MCF 10A (cell line): ENCODE measurements around the gene PARD3. TPM values are rescaled to one million over a fixed set of nuclear protein-coding genes. Genes with fewer than 3 reads are reported as not detected.
"Not testable (repeated sequence)": the region's sequence is repeated elsewhere in the genome, so short reads cannot be mapped to it uniquely, and the experiment has no call there.

Experiments used
- BruUV-seq: library from RNA; stranded (reverse); fragments of 400-500 nt; replicated peaks from 2 replicates; lab custom pipeline; 2021; lab: Mats Ljungman, UMichigan
- CTCF ChIA-PET: fragments of 300-600 bp; sonication (Branson Sonifier 250); formaldehyde crosslinking; extraction: SDS; loops from one replicate; lab custom pipeline; 2021; ENCODE audit warnings: antibody characterized with exemption, inconsistent platforms; lab: Yijun Ruan, JAX
- POLR2A ChIA-PET: fragments of 300-600, 350-650 bp; sonication (Branson Sonifier 250); formaldehyde crosslinking; extraction: SDS; loops from one replicate; lab custom pipeline; 2020; ENCODE audit warnings: antibody characterized with exemption, inconsistent platforms; lab: Yijun Ruan, JAX
- DNase-seq: peaks from one replicate; pipeline ENCODE4 v3.0.0-alpha.2; 2018; ENCODE audit not compliant: unreplicated experiment
- H3K27ac Mint-ChIP-seq: one replicate; pipeline ENCODE4 v1.8.0; 2022; ENCODE audit warnings: mild to moderate bottlenecking, low read depth, mixed read lengths; ENCODE audit not compliant: unreplicated experiment
- H3K27me3 Mint-ChIP-seq: one replicate; pipeline ENCODE4 v1.8.0; 2022; ENCODE audit warnings: mixed read lengths; ENCODE audit not compliant: insufficient read depth, unreplicated experiment
- H3K36me3 Mint-ChIP-seq: one replicate; pipeline ENCODE4 v1.8.0; 2022; ENCODE audit warnings: mild to moderate bottlenecking, moderate library complexity, mixed read lengths; ENCODE audit not compliant: insufficient read depth, unreplicated experiment
- H3K4me1 Mint-ChIP-seq: one replicate; pipeline ENCODE4 v1.8.0; 2022; ENCODE audit warnings: mixed read lengths; ENCODE audit not compliant: insufficient read depth, unreplicated experiment
- H3K4me3 Mint-ChIP-seq: one replicate; pipeline ENCODE4 v1.8.0; 2022; ENCODE audit warnings: mild to moderate bottlenecking, moderate library complexity, mixed read lengths; ENCODE audit not compliant: unreplicated experiment
- H3K9me3 Mint-ChIP-seq: one replicate; pipeline ENCODE4 v1.8.0; 2022; ENCODE audit warnings: mixed read lengths; ENCODE audit not compliant: unreplicated experiment
- intact Hi-C: fragments of 100-400 bp; cut with micrococcal nuclease; formaldehyde crosslinking; loops from 2 replicates; pipeline ENCODE4 v1.14.1; 2022
- total RNA-seq: library from RNA; stranded (reverse); gene quantifications from 2 replicates; pipeline ENCODE4 v1.2.3, GENCODE V29; 2022
- TF ChIP-seq, protein P1 (sequence below): fragments of 200-600 bp; IDR thresholded peaks from one replicate; pipeline ENCODE4 v1.8.0; 2022; ENCODE audit warnings: antibody characterized with exemption, mild to moderate bottlenecking; ENCODE audit not compliant: unreplicated experiment

PARD3 gene
- total RNA-seq, 1 experiment from 2014 or later, result 70.0 TPM

DNA sequence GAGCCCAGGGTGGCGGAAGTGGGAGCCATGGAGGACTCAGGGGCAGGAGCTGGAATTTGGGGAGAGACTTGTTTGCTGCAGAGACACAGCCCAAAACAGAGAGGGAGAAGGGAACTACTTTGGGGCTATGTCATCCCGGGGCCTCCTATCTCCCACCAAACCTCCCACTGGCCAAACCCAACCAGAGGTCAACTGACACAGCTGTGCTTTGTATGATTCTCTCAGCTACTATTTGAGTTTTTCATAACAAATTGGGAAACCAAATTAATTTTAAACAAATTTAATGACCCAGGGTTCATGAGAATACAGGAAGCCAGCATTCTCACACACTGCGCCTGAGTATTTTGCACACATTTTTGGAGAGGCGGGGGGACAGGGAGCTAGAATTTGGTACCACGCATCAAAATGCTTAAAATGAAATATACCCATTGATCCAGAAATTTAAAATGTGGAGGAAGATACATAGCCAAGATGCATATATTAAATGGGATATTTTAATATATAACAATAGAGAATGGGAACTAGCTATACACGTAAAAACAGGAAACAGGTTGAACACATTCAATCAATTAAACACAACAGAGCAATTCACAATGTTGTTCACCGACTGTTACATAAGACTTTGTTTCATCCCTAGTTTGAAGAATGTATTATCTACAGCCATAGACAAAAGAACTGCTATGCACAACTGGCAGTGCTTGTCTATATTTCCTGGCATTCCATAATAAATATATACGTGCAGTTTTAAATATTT is 105.3 kb downstream of the PARD3 start:
- no peak for DNase-seq
- intact Hi-C loops, result no loop called here
- H3K27me3 Mint-ChIP-seq, result no peaks in the 10 kb centered on the region
- ChIA-PET POLR2A (interaction anchor here (1.1 to 3.0 kb wide), 6 partner anchors 9 to 308 kb away, joined by 3 to 21 read pairs (median 5); no protein-coding TSS in a partner anchor), CTCF (interaction anchor here (0.9 kb wide), 1 partner anchor 13 kb away, joined by 3 read pairs; no protein-coding TSS in a partner anchor)
- peaks cover 34% of the 10 kb centered on the region for H3K4me1 Mint-ChIP-seq
- no peaks in the 10 kb centered on the region for H3K9me3 Mint-ChIP-seq
- H3K36me3 Mint-ChIP-seq, result no peaks in the 10 kb centered on the region
- BruUV-seq, result no TSS peak
- H3K4me3 Mint-ChIP-seq, result no peak overlapping the region
- TF ChIP-seq, protein P1, sequence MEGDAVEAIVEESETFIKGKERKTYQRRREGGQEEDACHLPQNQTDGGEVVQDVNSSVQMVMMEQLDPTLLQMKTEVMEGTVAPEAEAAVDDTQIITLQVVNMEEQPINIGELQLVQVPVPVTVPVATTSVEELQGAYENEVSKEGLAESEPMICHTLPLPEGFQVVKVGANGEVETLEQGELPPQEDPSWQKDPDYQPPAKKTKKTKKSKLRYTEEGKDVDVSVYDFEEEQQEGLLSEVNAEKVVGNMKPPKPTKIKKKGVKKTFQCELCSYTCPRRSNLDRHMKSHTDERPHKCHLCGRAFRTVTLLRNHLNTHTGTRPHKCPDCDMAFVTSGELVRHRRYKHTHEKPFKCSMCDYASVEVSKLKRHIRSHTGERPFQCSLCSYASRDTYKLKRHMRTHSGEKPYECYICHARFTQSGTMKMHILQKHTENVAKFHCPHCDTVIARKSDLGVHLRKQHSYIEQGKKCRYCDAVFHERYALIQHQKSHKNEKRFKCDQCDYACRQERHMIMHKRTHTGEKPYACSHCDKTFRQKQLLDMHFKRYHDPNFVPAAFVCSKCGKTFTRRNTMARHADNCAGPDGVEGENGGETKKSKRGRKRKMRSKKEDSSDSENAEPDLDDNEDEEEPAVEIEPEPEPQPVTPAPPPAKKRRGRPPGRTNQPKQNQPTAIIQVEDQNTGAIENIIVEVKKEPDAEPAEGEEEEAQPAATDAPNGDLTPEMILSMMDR, result no peak
- H3K27ac Mint-ChIP-seq, result peak overlapping the region; percentile 3

DNA sequence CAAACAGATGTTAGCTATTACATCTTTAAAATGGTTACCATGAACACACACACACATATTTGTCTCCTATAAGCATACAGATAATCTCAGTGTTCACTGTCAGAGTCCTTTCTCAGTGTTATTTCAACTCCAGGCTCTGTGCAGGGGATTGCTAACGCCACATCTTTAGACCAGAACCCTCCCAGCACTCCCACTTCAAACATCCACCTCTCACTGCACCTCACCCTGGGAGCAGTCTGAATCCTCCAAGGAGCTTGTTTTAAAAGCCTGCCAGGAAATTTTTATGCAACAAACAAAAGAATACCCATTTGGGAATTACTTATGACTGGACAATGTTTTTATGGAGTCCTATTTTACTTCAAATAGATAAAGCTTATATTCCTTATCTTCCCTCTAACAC is 107.4 kb downstream of the PARD3 start:
- no peak overlapping the region for H3K4me3 Mint-ChIP-seq
- TF ChIP-seq, protein P1, result no peak
- no peak for DNase-seq
- H3K27me3 Mint-ChIP-seq, result no peaks in the 10 kb centered on the region
- peaks cover 48% of the 10 kb centered on the region for H3K4me1 Mint-ChIP-seq
- intact Hi-C loops, result no loop called here
- no peak overlapping the region for H3K27ac Mint-ChIP-seq
- ChIA-PET CTCF (interaction anchor here (0.6 kb wide), 1 partner anchor 122 kb away, joined by 5 read pairs; no protein-coding TSS in a partner anchor), POLR2A (interaction anchor here (0.9 kb wide), 1 partner anchor 13 kb away, joined by 3 read pairs; no protein-coding TSS in a partner anchor)
- H3K9me3 Mint-ChIP-seq, result peaks cover 4% of the 10 kb centered on the region
- H3K36me3 Mint-ChIP-seq, result peaks cover 4% of the 10 kb centered on the region
- no TSS peak for BruUV-seq

DNA sequence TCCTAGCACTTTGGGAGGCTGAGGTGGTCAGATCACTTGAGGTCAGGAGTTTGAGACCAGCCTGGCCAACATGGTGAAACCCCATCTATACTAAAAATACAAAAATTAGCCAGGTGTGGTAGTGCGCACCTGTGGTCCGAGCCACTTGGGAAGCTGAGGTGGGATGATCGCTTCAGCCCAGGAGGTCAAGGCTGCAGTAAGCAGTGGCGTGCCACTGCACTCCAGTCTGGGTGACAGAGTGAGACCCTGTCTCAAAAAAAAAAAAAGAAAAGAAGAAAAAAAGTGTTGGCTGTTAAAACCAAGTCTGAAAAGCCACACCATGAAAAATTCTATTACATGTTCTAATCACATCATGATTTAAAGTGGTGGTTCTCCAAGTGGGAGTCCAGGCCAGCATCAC is 108.1 kb downstream of the PARD3 start:
- BruUV-seq, POLR2A ChIA-PET, H3K27me3 Mint-ChIP-seq, CTCF ChIA-PET, H3K9me3 Mint-ChIP-seq, intact Hi-C loops, H3K36me3 Mint-ChIP-seq, DNase-seq, H3K4me3 Mint-ChIP-seq, H3K27ac Mint-ChIP-seq: not testable (repeated sequence)
- H3K4me1 Mint-ChIP-seq, result peaks cover 45% of the 10 kb centered on the region

DNA sequence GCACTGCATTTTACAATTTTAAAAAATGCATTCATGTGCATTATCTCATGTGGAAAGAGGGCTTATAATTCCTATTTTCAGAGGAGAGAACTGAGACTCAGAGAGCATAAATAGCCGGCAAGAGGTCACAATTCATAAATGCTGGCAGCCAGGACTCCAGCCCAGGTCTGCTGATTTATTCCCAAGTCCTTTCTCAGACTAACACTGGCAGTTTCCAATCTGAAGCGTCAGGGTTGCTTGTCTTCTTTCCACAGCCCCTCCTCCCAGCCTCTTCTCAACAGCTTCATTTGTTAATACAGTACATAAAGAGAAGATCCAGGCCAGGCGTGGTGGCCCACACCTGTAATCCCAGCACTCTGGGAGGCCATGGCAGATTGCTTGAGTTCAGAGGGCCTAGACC is 108.9 kb downstream of the PARD3 start:
- Mint-ChIP-seq H3K36me3 (peaks cover 6% of the 10 kb centered on the region), H3K9me3 (peaks cover 6% of the 10 kb centered on the region), H3K27ac (no peak overlapping the region), H3K4me3 (no peak overlapping the region), H3K27me3 (no peaks in the 10 kb centered on the region), H3K4me1 (peaks cover 44% of the 10 kb centered on the region)
- intact Hi-C loops, result no loop called here
- POLR2A ChIA-PET, result interaction anchor here (0.7 kb wide), 1 partner anchor 141 kb away, joined by 3 read pairs; no protein-coding TSS in a partner anchor
- no TSS peak for BruUV-seq
- no peak for DNase-seq
- CTCF ChIA-PET, result interaction anchor here (1.2 kb wide), 1 partner anchor 17 kb away, joined by 4 read pairs; no protein-coding TSS in a partner anchor
- TF ChIP-seq, protein P1, result no peak
